K562 (cell line): ENCODE results near the gene ARHGAP22. TPM values are rescaled to one million over a fixed set of nuclear protein-coding genes. Genes with fewer than 3 reads are reported as not detected.

ENCODE experiments used
- BCLAF1 ChIP-seq, 2 experiments: fragments of 450-650 bp in 1 of 2; IDR thresholded peaks; 2 replicates each; pipeline ENCODE4 v1.6.1; 2011 to 2017; ENCODE audit warnings: low read depth in 2 of 2, antibody characterized with exemption in 1 of 2, borderline replicate concordance in 1 of 2, low read length in 1 of 2, mild to moderate bottlenecking in 1 of 2, mixed read lengths in 1 of 2; ENCODE audit not compliant: control insufficient read depth in 1 of 2
- CBFA2T3 ChIP-seq: fragments of 450-650 bp; IDR thresholded peaks from 2 replicates; pipeline ENCODE4 v1.6.1; 2017
- DLX4 ChIP-seq: fragments of 250-450 bp; sonication (Bioruptor Pico); IDR thresholded peaks from 2 replicates; pipeline ENCODE4 v1.6.1; 2021; ENCODE audit warnings: mild to moderate bottlenecking
- ELF1 ChIP-seq: fragments of 200-800 bp; sonication (Bioruptor generic); IDR thresholded peaks from 2 replicates; pipeline ENCODE4 v1.6.1; 2016; ENCODE audit warnings: missing genetic modification characterization, missing compliant biosample characterization
- ELK1 ChIP-seq: sonication (generic); formaldehyde crosslinking; IDR thresholded peaks from 2 replicates; pipeline ENCODE4 v1.8.1; 2022; ENCODE audit warnings: missing genetic modification reagents
- HDAC1 ChIP-seq, 2 experiments: fragments of 450-650 bp; IDR thresholded peaks; 2 replicates each; pipeline ENCODE4 v1.6.1; 2016 to 2017; ENCODE audit warnings: inconsistent platforms in 1 of 2, mild to moderate bottlenecking in 1 of 2, moderate library complexity in 1 of 2
- KAT8 ChIP-seq: fragments of 450-650 bp; IDR thresholded peaks from 2 replicates; pipeline ENCODE4 v1.6.1; 2016; ENCODE audit warnings: low read depth, mild to moderate bottlenecking
- MAFK ChIP-seq: IDR thresholded peaks from 2 replicates; pipeline ENCODE4 v1.6.1; 2011; ENCODE audit warnings: low read length, improper control_type of control experiment
- MTA2 ChIP-seq: fragments of 450-650 bp; IDR thresholded peaks from 2 replicates; pipeline ENCODE4 v1.6.1; 2016; ENCODE audit warnings: low read depth
- MTA3 ChIP-seq: fragments of 450-650 bp; formaldehyde crosslinking; IDR thresholded peaks from 2 replicates; pipeline ENCODE4 v1.6.1; 2017; ENCODE audit warnings: mild to moderate bottlenecking, borderline replicate concordance
- PHF20 ChIP-seq: fragments of 450-650 bp; IDR thresholded peaks from 2 replicates; pipeline ENCODE4 v1.6.1; 2018; ENCODE audit not compliant: partially characterized antibody
- XRCC3 ChIP-seq: fragments of 450-650 bp; IDR thresholded peaks from 2 replicates; pipeline ENCODE4 v1.6.1; 2017; ENCODE audit warnings: mild to moderate bottlenecking, moderate library complexity
- ZBTB11 ChIP-seq, 3 experiments: fragments of 200-800 bp in 1 of 3; fragments of 250-450 bp in 1 of 3; fragments of 450-650 bp in 1 of 3; sonication (Bioruptor Pico) in 1 of 3; sonication (Bioruptor generic) in 1 of 3; formaldehyde crosslinking in 1 of 3; IDR thresholded peaks; 2 replicates each; pipeline versions ENCODE4 v1.6.1 to v1.8.0; 2016 to 2022; ENCODE audit warnings: mild to moderate bottlenecking in 2 of 3, missing genetic modification characterization in 2 of 3, missing compliant biosample characterization in 1 of 3, moderate library complexity in 1 of 3
- ZFP91 ChIP-seq: sonication (generic); formaldehyde crosslinking; IDR thresholded peaks from 2 replicates; pipeline ENCODE4 v1.8.0; 2022; ENCODE audit warnings: mild to moderate bottlenecking, missing genetic modification reagents
- ZNF175 ChIP-seq: fragments of 200-800 bp; sonication (Bioruptor generic); IDR thresholded peaks from 2 replicates; pipeline ENCODE4 v1.6.1; 2016; ENCODE audit warnings: low read depth, mild to moderate bottlenecking, missing genetic modification characterization, missing compliant biosample characterization
- ZNF75A ChIP-seq: fragments of 450-650 bp; formaldehyde crosslinking; IDR thresholded peaks from 2 replicates; pipeline ENCODE4 v1.4.0; 2020; ENCODE audit warnings: mild to moderate bottlenecking
- polyA plus RNA-seq, 8 experiments: library from polyadenylated mRNA; depleted of rRNA in 4 of 8; stranded (reverse) in 5 of 8; unstranded in 3 of 8; fragments of >200 nt; fragmentation: Nextera tagmentation in 2 of 8; fragmentation: Illumina TruSeq in 1 of 8; extraction: Ambion mirVana in 2 of 8; extraction: Trizol in 1 of 8; gene quantifications; 2 replicates each; pipeline versions ENCODE4 v1.2.1 to v1.2.3, GENCODE V29; 2011 to 2014; ENCODE audit warnings: inconsistent platforms in 1 of 8, missing spikeins in 1 of 8
- total RNA-seq, 7 experiments: library from RNA; depleted of rRNA in 6 of 7; stranded (reverse); fragments of >200 nt in 6 of 7; fragmentation: Illumina TruSeq in 2 of 7; extraction: Trizol in 2 of 7; gene quantifications; 2 replicates each; pipeline versions ENCODE4 v1.2.1 to v1.2.3, GENCODE V29; 2011 to 2021; ENCODE audit warnings: low replicate concordance in 1 of 7

ARHGAP22 gene
- total and polyA plus RNA-seq, 9 of the 15 experiments (the other 6 are each of a cell fraction or from before 2014, with no cell fraction given), result 1.3 to 28.1 (median 12.7) TPM

- TF ChIP-seq ZBTB11 (CRISPR knock-in tag; IDR thresholded peaks at IDR 0.05), result peak in 1 of 3 experiments; percentile 89; a peak in 2 of 6 replicates
- peak; percentile 93 for TF ChIP-seq ZNF175 (CRISPR knock-in tag)
- TF ChIP-seq XRCC3, result no peak; the same call in 1 of the 2 replicates
- no peak for TF ChIP-seq ELK1 (CRISPR knock-in tag)
- 0 out of 2 replicates have a peak, but pooled peaks have one; percentile 0 for TF ChIP-seq ZNF75A (CRISPR knock-in tag)
- 0 out of 2 replicates have a peak, but pooled peaks have one; percentile 72 for TF ChIP-seq KAT8
- no peak for TF ChIP-seq PHF20
- TF ChIP-seq CBFA2T3, result peak; percentile 97
- TF ChIP-seq BCLAF1 (IDR thresholded peaks at IDR 0.05; ENCODE audit: borderline replicate concordance in 1 of 2, control insufficient read depth in 1 of 2, low read depth in 2 of 2, low read length in 1 of 2), result peak in 1 of 2 experiments; percentile 90; a peak in 2 of 4 replicates
- TF ChIP-seq MAFK, result peak; percentile 34; the same call in 1 of the 2 replicates
- TF ChIP-seq HDAC1 (IDR thresholded peaks at IDR 0.05), result peak in 1 of 2 experiments; percentile 90; a peak in 2 of 4 replicates
- no peak for TF ChIP-seq DLX4
- peak; percentile 95 for TF ChIP-seq MTA3
- no peak for TF ChIP-seq ZFP91 (CRISPR knock-in tag)
- peak; percentile 92 for TF ChIP-seq MTA2
- peak; percentile 74 for TF ChIP-seq ELF1
Observed at GRCh38 chr10:48470115-48470892, 134.6 kb downstream of the ARHGAP22 start (continued).
